Neural crest cell (in vitro differentiated cells): ENCODE results near the gene SPTB. TPM values are rescaled to one million over a fixed set of nuclear protein-coding genes. Genes with fewer than 3 reads are reported as not detected.

Source experiments
- DNase-seq: peaks from one replicate; pipeline ENCODE4 v3.0.0; 2021; ENCODE audit warnings: low read depth, mixed read lengths, low spot score
- H3K27ac Mint-ChIP-seq: one replicate; pipeline ENCODE4 v1.8.0; 2021; ENCODE audit warnings: mild to moderate bottlenecking, mixed read lengths; ENCODE audit not compliant: unreplicated experiment
- H3K27me3 Mint-ChIP-seq: 2 replicates; pipeline ENCODE4 v1.8.0; 2021; ENCODE audit warnings: low read depth, mild to moderate bottlenecking, mixed read lengths
- H3K36me3 Mint-ChIP-seq: 2 replicates; pipeline ENCODE4 v1.8.0; 2021; ENCODE audit warnings: low read depth, mild to moderate bottlenecking, mixed read lengths
- H3K4me1 Mint-ChIP-seq: 2 replicates; pipeline ENCODE4 v1.8.0; 2021; ENCODE audit warnings: mixed read lengths
- H3K4me3 Mint-ChIP-seq: one replicate; pipeline ENCODE4 v1.8.0; 2021; ENCODE audit warnings: mild to moderate bottlenecking, mixed read lengths
- H3K9me3 Mint-ChIP-seq: 2 replicates; pipeline ENCODE4 v1.8.0; 2021; ENCODE audit warnings: mixed read lengths
- total RNA-seq: library from RNA; stranded (reverse); gene quantifications from 2 replicates; pipeline ENCODE4 v1.2.1, GENCODE V29; 2021
- TF ChIP-seq, protein P1 (sequence below): fragments of 200-600 bp; sonication (generic); conservative IDR thresholded peaks from 2 replicates; pipeline ENCODE4 v1.5.0; 2021; ENCODE audit warnings: antibody characterized with exemption, mild to moderate bottlenecking

The SPTB gene
- total RNA-seq, 1 donor from 2014 or later = 0.16 TPM

GRCh38 chr14:64841772-64842750, 37.6 kb downstream of the SPTB start:
- TF ChIP-seq, protein P1, sequence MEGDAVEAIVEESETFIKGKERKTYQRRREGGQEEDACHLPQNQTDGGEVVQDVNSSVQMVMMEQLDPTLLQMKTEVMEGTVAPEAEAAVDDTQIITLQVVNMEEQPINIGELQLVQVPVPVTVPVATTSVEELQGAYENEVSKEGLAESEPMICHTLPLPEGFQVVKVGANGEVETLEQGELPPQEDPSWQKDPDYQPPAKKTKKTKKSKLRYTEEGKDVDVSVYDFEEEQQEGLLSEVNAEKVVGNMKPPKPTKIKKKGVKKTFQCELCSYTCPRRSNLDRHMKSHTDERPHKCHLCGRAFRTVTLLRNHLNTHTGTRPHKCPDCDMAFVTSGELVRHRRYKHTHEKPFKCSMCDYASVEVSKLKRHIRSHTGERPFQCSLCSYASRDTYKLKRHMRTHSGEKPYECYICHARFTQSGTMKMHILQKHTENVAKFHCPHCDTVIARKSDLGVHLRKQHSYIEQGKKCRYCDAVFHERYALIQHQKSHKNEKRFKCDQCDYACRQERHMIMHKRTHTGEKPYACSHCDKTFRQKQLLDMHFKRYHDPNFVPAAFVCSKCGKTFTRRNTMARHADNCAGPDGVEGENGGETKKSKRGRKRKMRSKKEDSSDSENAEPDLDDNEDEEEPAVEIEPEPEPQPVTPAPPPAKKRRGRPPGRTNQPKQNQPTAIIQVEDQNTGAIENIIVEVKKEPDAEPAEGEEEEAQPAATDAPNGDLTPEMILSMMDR = no peak
- H3K4me1 Mint-ChIP-seq = no peaks in the 10 kb centered on the region
- H3K4me3 Mint-ChIP-seq = no peak overlapping the region
- no peak for DNase-seq
- H3K36me3 Mint-ChIP-seq = no peaks in the 10 kb centered on the region
- peaks cover 69% of the 10 kb centered on the region for H3K27me3 Mint-ChIP-seq
- no peak overlapping the region for H3K27ac Mint-ChIP-seq
- H3K9me3 Mint-ChIP-seq = no peaks in the 10 kb centered on the region

GRCh38 chr14:64841121-64841651, 38.5 kb downstream of the SPTB start:
- H3K4me3 Mint-ChIP-seq = no peak overlapping the region
- H3K36me3 Mint-ChIP-seq = no peaks in the 10 kb centered on the region
- H3K9me3 Mint-ChIP-seq = no peaks in the 10 kb centered on the region
- TF ChIP-seq, protein P1 = peak; percentile 60
- no peak overlapping the region for H3K27ac Mint-ChIP-seq
- no peaks in the 10 kb centered on the region for H3K4me1 Mint-ChIP-seq
- DNase-seq = no peak
- peaks cover 66% of the 10 kb centered on the region for H3K27me3 Mint-ChIP-seq

- no peaks in the 10 kb centered on the region for H3K4me1 Mint-ChIP-seq
- peaks cover 41% of the 10 kb centered on the region for H3K27me3 Mint-ChIP-seq
- no peaks in the 10 kb centered on the region for H3K9me3 Mint-ChIP-seq
- no peak overlapping the region for H3K4me3 Mint-ChIP-seq
- TF ChIP-seq, protein P1 = no peak
- DNase-seq = no peak
- H3K27ac Mint-ChIP-seq = no peak overlapping the region
- H3K36me3 Mint-ChIP-seq = no peaks in the 10 kb centered on the region
These were observed 41.1 kb downstream of the SPTB start for GRCh38 chr14:64838656-64839055.

- no peak overlapping the region for H3K27ac Mint-ChIP-seq
- peaks cover 16% of the 10 kb centered on the region for H3K27me3 Mint-ChIP-seq
- H3K9me3 Mint-ChIP-seq = no peaks in the 10 kb centered on the region
These were observed 44.3 kb downstream of the SPTB start for GRCh38 chr14:64835431-64835830.

GRCh38 chr14:64834965-64835364, 44.7 kb downstream of the SPTB start:
- no peaks in the 10 kb centered on the region for H3K9me3 Mint-ChIP-seq
- H3K27ac Mint-ChIP-seq = no peak overlapping the region
- no peak overlapping the region for H3K4me3 Mint-ChIP-seq
- DNase-seq = no peak
- no peaks in the 10 kb centered on the region for H3K36me3 Mint-ChIP-seq
- no peaks in the 10 kb centered on the region for H3K4me1 Mint-ChIP-seq
- peaks cover 13% of the 10 kb centered on the region for H3K27me3 Mint-ChIP-seq
- TF ChIP-seq, protein P1 = no peak

More at GRCh38 chr14:64835431-64835830, 44.3 kb downstream of the SPTB start:
- TF ChIP-seq, protein P1 = no peak
- no peak for DNase-seq
- Mint-ChIP-seq H3K4me1 (no peaks in the 10 kb centered on the region), H3K4me3 (no peak overlapping the region), H3K36me3 (no peaks in the 10 kb centered on the region)
